GM19455 (cell line): ENCODE measurements around the gene LEPR.
"Not testable (repeated sequence)": the region's sequence is repeated elsewhere in the genome, so short reads cannot be mapped to it uniquely, and the experiment has no call there.

ENCODE experiments used
- ATAC-seq: cut with Tn5 transposase; IDR thresholded peaks from one replicate; pipeline ENCODE4 v1.9.1; 2021; ENCODE audit not compliant: unreplicated experiment

LEPR gene

DNA sequence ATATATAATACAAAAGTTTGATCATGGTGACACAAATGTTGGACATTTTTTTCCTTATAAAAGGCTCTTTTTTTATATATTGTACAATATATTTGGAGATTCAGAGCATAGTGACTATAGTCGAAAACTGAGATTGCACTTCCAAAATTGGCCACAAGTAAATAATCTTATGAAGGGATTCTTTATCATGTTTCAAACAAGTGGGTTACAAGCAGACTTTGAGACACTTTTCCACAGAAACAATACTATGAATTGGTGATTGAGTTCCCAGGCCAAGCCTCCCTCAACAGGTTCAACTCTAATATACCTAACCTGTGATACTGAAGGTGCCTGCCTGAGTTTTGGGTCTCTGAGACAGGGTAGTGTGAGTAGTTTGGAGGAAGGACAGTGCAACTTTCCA lies 13.8 kb downstream of the LEPR start:
- ATAC-seq, result no peak

DNA sequence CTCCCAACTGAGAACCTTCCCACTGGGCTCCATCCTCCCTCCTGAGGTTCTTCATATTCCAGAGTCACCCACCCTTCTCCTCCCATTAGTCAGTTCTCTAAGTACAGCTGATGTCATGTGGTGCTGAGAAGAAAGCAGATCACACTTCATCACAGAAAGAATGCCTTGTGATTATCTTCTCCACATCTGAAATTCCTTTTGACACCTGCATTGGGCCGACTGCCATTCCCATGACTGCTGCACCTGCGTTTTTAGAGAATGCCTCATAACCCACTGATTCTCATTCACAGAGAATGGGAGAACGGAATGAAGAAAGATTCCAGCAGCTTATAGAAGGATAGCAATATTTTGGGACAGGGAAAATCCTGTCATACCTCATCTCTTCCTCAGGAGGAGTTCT lies 14.3 kb downstream of the LEPR start:
- ATAC-seq, result no peak

DNA sequence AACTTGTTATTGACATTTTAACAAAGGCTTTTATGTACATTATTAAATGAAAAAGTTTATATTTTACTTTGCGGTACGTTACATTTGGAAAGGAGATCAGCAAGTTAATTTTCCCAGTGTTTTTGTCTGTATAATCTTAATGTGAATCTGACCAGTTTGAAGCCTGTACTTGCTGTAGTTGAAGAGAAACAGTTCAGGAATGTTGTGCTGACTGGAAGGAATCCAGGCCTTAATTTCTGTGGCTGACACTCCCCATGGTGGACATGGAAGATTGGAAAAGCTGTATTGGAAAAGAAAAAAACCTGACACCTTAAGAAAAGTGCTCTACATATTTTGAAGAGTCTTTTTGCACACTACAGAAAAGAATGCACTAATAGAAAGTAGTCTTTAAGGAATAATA lies 15.5 kb downstream of the LEPR start:
- no peak for ATAC-seq

DNA sequence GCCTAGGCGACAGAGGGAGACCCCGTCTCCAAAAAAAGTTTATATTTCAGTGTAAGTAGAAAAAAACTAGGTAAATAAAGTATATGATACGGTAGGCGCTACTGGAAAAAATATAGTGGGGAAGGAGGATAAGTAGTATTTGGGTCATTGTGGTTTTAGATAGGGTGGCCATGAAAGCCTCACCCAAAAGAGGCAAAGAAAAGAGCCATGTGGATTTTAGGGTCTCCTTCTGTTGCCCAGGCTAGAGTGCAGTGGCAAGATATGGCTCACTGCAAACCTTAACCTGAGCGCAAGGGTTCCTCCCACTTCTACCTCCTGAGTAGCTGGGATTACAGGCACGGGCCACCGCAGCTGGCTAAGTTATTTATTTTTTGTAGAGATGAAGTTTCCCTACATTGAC lies 17.1 kb downstream of the LEPR start:
- no peak for ATAC-seq

DNA sequence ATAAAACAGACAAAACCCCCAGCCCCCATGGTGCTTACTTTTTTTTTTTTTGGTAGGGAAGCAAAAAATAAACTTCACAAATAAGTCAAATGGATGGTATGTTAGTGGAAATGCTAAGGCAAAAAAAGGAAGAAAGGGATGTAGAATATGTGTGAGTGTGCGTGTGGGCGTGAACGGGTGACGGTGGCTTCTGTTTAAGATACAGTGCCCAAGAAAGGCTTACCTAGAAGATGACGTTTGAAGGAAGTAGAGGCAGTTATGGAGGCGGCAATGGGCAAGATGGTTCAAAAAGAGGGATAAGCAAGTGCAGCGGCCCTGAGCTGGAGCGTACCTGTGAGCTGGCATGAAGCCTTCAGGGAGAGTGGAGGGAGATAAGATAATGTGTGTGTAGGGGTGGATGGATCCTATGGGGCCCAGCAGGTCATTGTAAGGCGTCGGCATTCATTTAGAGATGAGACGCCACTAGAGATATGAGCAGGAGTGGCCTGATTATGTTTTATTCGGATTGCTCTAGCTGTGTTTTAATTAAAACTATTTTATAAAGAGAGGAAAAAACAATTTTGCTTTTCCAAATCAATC lies 19.9 kb downstream of the LEPR start:
- ATAC-seq, result no peak

DNA sequence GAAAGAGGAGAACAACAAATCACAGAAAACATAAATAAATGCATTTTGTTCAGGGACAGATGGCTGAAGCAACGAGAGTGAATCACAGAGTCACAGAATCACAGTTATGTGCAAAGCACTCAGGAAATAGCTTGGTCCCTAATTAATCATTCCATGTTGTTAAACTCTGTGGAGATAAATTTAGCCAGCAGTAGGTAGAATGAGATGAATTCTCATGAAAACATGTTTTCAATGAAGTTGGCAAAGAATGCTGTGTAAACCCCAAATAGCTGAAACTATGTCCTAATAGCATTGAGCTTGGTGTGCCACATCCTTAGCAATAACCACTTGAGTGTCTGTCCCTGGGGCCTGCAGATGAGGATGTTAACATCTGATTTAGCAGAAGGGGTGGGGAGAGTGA lies 20.4 kb downstream of the LEPR start:
- no peak for ATAC-seq

DNA sequence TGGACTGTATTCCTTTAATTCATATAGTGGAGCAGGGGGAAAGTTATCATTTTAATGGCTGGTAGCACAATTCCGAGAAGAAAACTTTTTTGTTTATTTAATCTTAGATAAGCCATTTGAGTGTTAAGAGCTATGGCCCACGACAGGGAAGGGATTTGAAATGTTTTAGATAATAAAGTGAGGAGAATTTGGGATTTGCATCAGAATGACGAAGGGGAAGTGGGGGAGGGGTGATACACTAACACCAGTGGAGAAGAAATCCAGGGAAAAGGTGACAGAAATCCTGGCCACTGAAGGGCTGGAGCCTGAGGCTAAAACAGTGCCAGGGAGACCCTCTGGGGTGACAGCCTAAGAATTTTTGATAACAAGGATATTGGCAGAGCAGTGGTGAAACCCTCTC lies 21.0 kb downstream of the LEPR start:
- no peak for ATAC-seq

DNA sequence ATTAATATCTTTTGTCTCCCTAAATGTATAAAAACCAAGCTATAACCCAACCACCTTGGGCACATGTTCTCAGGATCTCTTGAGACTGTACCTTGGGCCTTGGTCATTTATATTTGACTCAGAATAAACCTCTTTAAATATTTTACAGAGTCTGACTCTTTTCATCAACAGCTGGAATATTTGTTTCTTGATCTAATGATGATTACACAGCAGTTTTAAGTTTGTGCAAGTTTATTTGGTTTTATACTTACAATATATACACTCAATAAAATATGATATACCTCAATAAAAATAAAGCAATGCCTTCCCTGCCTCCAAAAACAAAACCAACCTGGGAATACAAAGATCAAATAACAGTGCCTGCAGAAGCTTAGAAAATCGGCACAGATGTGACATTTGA lies 22.0 kb downstream of the LEPR start:
- ATAC-seq, result no peak

DNA sequence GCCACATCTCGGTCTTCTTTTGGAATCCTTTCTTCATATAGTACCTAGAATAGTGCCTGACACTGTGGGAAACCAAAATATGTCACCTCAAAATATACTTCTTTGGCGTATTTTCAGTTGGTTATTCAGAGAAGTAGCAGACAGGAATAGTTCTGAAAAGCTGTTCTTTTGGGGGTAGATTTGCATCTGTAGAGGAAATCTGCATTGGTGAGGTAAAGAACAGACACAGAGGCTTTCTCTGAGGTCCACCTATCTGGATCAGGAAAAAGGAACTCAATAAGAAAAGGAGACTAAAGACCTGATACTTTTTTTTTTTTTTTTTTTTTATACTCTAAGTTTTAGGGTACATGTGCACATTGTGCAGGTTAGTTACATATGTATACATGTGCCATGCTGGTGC lies 23.2 kb downstream of the LEPR start:
- no peak for ATAC-seq

DNA sequence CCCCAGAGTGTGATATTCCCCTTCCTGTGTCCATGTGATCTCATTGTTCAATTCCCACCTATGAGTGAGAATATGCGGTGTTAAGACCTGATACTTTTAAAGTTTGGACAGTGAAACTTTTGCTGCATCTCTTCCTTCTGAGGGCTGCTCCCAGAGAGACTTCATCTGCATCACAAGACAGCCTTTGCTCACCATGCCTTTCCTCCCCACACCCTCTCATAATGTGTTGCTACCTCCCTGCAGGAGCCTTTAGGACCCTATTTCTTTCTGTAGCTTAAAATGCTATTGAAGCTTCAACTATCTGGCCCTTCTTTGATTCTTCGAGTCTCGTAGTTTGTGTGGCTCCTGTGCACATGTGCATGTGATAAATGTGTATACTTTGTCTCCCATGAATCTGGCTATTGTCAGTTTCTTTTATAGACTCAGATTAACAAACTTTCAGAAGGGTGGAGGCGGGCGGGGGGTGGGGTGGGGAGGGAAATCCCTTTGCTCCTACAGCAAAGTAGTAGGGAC lies 23.7 kb downstream of the LEPR start:
- no peak for ATAC-seq

DNA sequence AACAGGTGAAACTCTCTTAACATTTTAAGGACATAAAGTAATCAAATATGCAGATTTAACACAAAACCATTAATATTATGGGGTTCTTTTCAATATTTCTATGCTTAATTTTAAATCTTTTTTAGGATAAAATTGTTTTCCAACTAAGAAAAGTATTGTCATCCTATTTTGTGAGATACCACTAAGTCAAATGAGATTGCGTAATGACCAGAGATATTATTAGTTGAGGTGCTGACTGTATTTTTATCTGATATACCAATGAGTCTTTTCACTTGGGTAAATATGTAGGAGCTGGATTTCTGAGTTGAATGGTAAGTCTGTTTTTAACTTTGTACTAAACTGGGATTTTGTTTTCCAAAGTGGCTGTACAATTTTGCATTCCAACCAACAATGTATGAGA lies 25.4 kb downstream of the LEPR start:
- no peak for ATAC-seq

DNA sequence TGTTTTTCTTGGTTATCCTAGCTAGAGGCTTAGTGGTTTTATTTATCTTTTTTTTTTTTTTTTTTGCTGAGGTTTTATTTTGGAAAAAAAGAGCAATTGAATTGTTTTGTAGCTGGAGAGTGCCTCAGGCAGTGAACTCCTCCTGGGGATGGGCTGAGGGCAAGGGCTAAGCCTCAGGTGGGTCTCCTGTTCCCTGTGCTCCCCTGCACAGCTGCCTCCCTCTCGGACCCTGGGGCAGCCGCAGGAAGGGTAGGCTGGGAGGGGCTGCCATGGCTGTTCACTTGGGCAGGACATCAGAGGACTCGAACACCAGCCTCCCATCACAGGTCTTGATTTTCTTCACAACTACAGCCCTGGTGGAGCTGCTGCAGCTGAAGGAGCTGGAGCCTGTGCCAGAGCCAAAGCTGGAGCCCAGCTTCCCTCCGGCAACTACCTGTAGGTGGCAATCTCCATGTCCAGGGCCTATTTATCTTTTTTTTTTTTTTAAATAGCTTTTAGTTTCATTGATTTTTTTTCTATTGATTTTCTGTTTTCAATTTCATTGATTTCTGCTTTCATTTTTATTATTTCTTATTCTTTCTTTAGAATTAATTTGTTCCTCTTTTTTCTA lies 28.9 kb downstream of the LEPR start:
- ATAC-seq, result no peak

DNA sequence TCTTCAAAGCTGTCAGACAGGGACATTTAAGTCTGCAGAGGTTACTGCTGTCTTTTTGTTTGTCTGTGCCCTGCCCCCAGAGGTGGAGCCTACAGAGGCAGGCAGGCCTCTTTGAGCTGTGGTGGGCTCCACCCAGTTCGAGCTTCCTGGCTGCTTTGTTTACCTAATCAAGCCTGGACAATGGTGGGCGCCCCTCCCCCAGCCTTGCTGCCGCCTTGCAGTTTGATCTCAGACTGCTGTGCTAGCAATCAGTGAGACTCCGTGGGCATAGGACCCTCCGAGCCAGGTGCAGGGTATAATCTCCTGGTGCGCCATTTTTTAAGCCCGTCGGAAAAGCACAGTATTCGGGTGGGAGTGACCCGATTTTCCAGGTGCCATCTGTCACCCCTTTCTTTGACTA lies 35.2 kb downstream of the LEPR start:
- not testable (repeated sequence) for ATAC-seq

DNA sequence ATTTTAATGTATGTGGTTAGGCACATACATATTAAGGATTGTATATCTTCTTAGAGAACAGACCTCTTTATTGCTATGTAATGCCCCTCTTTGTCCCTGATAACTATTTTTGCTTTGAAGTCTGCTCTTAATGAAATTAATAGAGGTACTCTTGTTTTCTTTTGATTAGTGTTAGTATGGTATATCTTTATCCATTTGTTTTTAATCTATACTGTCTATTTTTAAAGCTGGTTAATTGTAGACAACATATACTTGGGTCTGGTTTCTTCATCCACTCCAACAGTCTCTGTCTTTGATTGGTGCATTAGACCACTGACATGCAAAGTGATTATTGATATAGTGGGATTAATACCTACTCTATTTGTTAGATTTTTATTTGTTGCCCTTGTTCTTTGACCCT lies 36.0 kb downstream of the LEPR start:
- no peak for ATAC-seq

DNA sequence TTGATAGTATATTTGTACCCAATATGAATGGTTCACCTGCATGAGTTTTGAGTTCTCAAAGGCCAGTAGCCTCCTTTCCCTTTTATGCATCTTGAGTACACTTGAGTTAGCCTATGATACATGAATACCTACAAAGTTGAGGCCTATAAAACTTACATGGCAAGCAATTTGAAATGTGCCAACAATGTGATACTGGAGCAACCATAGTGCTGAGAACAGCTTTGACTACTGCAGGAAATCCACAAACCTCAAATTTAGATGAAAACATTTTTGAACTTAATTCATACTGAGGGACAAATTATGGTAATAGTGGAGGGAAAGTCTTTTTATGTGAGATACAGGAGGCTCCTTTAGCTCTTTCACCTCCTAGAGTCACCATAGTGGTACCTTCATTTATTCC lies 37.4 kb downstream of the LEPR start:
- no peak for ATAC-seq

DNA sequence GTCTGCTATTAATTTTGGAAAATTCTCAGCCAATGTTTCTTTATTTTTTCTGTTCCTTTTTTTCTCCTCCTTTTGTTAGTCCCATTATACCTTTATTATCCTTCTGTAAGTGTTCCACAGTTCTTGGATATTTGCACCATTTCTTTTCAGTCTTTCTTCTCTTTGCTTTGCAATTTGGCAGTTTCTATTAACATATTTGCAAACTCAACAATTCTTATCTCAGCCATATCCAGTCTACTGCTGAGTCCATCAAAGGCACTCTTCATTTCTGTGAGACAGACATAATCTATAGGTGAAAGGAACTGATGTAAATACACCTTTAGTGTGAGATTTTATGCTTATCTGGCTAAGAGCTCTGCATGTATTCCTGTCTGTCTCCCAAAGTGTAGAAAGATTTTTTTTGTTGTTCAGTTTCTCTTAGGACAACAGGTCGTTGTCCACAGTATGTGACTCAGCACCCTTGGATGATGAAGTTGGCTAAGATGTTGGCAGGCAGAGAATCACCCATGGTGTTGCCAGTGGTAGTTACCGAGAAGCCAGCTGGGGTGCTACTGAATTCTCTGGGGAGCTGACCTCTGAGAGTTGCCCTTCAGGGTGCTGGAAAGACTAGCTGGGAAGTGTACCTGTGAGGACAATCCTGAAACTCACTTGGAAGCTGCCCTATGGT lies 38.4 kb downstream of the LEPR start:
- ATAC-seq, result no peak

DNA sequence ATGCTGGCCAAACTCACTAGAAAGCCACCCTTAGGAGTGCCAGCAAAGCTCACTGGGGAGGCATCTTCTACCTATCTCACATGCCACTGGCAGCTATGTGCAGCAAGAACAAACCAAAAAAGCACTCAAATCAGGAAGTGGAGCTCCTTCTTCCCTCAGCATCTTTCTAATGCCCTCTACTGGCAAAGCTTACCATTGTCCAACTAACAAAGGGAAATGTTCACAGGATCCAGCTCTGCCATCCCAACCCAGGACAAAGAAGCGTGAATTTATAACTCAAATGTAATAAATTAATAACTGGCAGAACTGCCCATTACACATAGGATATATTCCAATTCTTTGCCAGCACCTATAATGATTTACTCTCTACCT lies 38.9 kb downstream of the LEPR start:
- no peak for ATAC-seq

DNA sequence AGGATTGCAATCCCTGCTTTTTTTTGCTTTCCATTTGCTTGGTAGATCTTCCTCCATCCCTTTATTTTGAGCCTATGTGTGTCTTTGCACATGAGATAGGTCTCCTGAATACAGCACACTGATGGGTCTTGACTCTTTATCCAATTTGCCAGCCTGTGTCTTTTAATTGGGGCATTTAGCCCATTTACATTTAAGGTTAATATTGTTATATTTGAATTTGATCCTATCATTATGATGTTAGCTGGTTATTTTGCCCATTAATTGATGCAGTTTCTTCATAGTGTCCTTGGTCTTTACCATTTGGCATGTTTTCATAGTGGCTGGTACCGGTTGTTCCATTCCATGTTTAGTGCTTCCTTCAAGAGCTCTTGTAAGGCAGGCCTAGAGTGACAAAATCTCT lies 45.4 kb downstream of the LEPR start:
- not testable (repeated sequence) for ATAC-seq

DNA sequence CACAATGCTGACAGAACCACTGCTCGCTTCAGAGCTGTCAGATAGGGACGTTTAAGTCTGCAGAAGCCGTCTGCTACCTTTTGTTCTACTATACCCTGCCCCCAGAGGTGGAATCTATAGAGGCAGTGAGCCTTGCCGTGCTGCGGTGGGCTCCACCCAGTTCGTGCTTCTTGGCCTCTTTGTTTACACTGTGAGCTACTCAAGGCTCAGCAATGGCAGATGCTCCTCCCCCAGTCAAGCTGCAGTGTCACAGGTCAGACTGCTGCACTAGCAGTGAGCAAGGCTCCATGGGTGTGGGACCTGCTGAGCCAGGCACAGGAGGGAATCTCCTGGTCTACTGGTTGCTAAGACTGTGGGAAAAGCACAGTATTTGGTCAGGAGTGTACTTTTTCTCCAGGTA lies 47.1 kb downstream of the LEPR start:
- no peak for ATAC-seq

DNA sequence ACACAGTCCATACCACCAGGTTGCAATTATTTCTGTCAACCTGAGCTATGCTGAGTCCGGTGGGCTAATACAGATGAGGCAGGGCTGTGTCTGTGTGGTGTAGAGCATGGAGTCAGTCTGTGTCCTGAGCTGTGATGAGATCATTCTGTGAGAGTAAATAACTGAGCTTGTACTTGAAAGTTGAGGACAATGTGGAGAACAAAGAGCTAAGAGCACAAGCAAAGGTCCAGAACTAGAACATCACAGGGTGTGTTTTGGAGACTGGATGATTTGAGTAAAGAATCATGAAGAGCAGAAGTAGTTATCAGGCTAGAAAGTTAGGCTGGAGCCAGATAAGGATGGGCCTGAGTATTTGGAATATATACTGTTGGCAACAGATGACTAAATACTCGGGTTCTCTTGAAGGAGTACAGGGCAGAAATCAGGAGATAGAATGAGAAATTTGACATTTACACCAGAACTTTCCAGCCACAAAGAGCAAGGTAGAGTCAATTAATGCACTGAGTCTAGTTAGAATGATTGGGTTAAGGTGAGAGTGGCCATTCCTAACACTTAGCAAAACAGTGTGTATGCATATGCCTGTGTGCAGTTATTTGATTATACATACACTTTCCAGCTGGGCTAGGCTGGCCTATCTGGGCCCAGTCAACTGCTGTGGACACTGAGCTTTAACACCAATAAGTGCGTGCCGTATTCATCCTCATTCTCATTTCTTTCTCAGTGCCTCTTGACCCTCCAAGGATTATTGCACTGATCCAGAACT lies 48.8 kb downstream of the LEPR start:
- no peak for ATAC-seq

DNA sequence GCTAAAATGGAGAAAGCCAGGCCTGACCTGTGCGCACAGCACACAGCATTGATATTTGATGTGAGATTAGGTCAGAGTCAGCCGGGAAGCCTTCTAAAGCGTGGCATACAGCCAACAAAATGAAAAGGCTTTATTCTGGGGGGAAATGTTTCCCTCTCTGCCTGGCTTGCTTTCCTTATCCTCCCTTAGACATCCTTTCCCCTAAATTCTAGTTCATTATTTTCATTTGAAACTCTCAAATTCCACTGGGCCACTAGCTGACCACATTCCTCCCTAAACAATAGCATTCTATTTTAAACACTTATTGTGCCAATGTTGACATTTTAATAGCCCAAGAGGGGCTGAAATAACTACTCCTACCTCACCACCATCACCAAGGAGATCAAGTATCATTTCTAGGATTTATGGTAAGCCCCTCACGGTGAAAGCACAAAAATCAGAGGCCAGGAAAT lies 49.4 kb downstream of the LEPR start:
- ATAC-seq, result no peak
